Pulmonary artery endothelial cell (primary cell): Measurements from ENCODE around the gene OR6J1. TPM values are rescaled to one million over a fixed set of nuclear protein-coding genes. Genes with fewer than 3 reads are reported as not detected.

Experiments used
- total RNA-seq: library from RNA; depleted of rRNA; stranded (reverse); fragments of >200 nt; gene quantifications from 2 replicates; pipeline ENCODE4 v1.2.3, GENCODE V29; 2014

Gene OR6J1
- total RNA-seq, 1 donor from 2014 or later, result not detected

Other genes with a start within 250 kb of the OR6J1 start
- 278 and 353 TPM in 2 replicates for gene DAD1, start 55.1 kb downstream of the OR6J1 start, total RNA-seq
- gene ABHD4, start 46.1 kb downstream of the OR6J1 start, total RNA-seq, result 6.7 and 12.1 TPM in 2 replicates
- gene OXA1L, start 122.3 kb upstream of the OR6J1 start, total RNA-seq, result 94.2 and 118 TPM in 2 replicates
- 9.3 and 18.6 TPM in 2 replicates for gene SLC7A7, start 171.1 kb upstream of the OR6J1 start, total RNA-seq
- gene MRPL52, start 185.5 kb upstream of the OR6J1 start, total RNA-seq, result 55.0 and 71.7 TPM in 2 replicates
- gene MMP14, start 192.2 kb upstream of the OR6J1 start, total RNA-seq, result 237 and 295 TPM in 2 replicates
- 59.9 and 67.8 TPM in 2 replicates for gene LRP10, start 227.4 kb upstream of the OR6J1 start, total RNA-seq
- under 0.01 TPM in 1 of 2 replicates, not detected in the other for gene REM2, start 238.9 kb upstream of the OR6J1 start, total RNA-seq